Left lung (tissue), 10 donors: ENCODE data around the gene HPSE2. TPM values are rescaled to one million over a fixed set of nuclear protein-coding genes. Genes with fewer than 3 reads are reported as not detected.

Source experiments
- ATAC-seq: fragments of 200-7000 bp; cut with Tn5 transposase; one replicate; pipeline ENCODE4 v1.9.1; 2020; ENCODE audit warnings: moderate library complexity
- DNase-seq, 4 donors: peaks; one replicate each; pipeline ENCODE4 v3.0.0-alpha.2; 2013 to 2020
- H3K27ac ChIP-seq, 2 donors: fragments of 200-600 bp; sonication (generic) in 1 of 2; one replicate each; pipeline versions ENCODE4 v1.5.0 to v1.8.0; 2020 to 2021
- H3K27me3 ChIP-seq, 2 donors: fragments of 200-600 bp; sonication (generic) in 1 of 2; one replicate each; pipeline versions ENCODE4 v1.5.0 to v1.8.0; 2020 to 2021
- H3K36me3 ChIP-seq, 2 donors: fragments of 200-600 bp; sonication (generic) in 1 of 2; one replicate each; pipeline versions ENCODE4 v1.5.0 to v1.8.0; 2020 to 2021
- H3K4me1 ChIP-seq, 2 donors: fragments of 200-600 bp; one replicate each; pipeline ENCODE4 v1.8.0; 2021
- H3K4me3 ChIP-seq, 2 donors: fragments of 200-600 bp; sonication (generic) in 1 of 2; one replicate each; pipeline versions ENCODE4 v1.5.0 to v1.8.0; 2020 to 2021; ENCODE audit warnings: mild to moderate bottlenecking in 1 of 2
- H3K9me3 ChIP-seq, 2 donors: fragments of 200-600 bp; sonication (generic) in 1 of 2; one replicate each; pipeline versions ENCODE4 v1.5.0 to v1.8.0; 2020 to 2021
- CTCF ChIP-seq, 2 donors: fragments of 200-600 bp; sonication (generic) in 1 of 2; IDR thresholded peaks; one replicate each; pipeline versions ENCODE4 v1.5.0 to v1.8.0; 2021; ENCODE audit warnings: antibody characterized with exemption in 2 of 2
- intact Hi-C, 2 donors: fragments of 100-400 bp; cut with DNase I; formaldehyde crosslinking; loops; one replicate each; pipeline versions ENCODE4 v1.11.2 to v1.14.2; 2022
- polyA plus RNA-seq, 6 donors: library from polyadenylated mRNA; unstranded; fragments of 120-200 nt; gene quantifications; one replicate each; pipeline ENCODE4 v1.2.1, GENCODE V29; 2013; ENCODE audit not compliant: insufficient read length in 6 of 6
- total RNA-seq, 2 donors: library from RNA; stranded (reverse); fragmentation: NEBNext Ultra II Directional; extraction: Animal tissue kit (Norgen Biotek cat#: 25700); gene quantifications; one replicate each; pipeline ENCODE4 v1.2.1, GENCODE V29; 2021
- donor health status: DM: no; HTN: yes; CAD: no.
- donor health status: DM: no; HTN: no; CAD: no.

The HPSE2 gene
- total and polyA plus RNA-seq, 8 donors, result 0.50 to 20.4 (median 12.1) TPM

- no peak for TF ChIP-seq CTCF (IDR thresholded peaks at IDR 0.05)
- H3K9me3 ChIP-seq, result no peaks in the 10 kb centered on the region
- H3K4me1 ChIP-seq, result no peaks in the 10 kb centered on the region
- ATAC-seq (no peak), DNase-seq (no peak)
- intact Hi-C loops, result no loop called here
- no peaks in the 10 kb centered on the region for H3K27me3 ChIP-seq
- no peak overlapping the region for H3K4me3 ChIP-seq
- no peak overlapping the region for H3K27ac ChIP-seq
- no peaks in the 10 kb centered on the region for H3K36me3 ChIP-seq
These were observed 343.1 kb downstream of the HPSE2 start for GRCh38 chr10:98892523-98892922.

GRCh38 chr10:98886686-98887085, 349.0 kb downstream of the HPSE2 start:
- intact Hi-C loops, result no loop called here
- no peak for ATAC-seq

GRCh38 chr10:98885378-98885777, 350.3 kb downstream of the HPSE2 start:
- Histone ChIP-seq H3K4me1 (no peaks in the 10 kb centered on the region), H3K27me3 (no peaks in the 10 kb centered on the region), H3K27ac (no peak overlapping the region), H3K4me3 (no peak overlapping the region), H3K9me3 (no peaks in the 10 kb centered on the region), H3K36me3 (no peaks in the 10 kb centered on the region)
- no peak for ATAC-seq
- TF ChIP-seq CTCF (IDR thresholded peaks at IDR 0.05), result no peak
- no peak for DNase-seq
- intact Hi-C loops, result no loop called here

More at GRCh38 chr10:98886686-98887085, 349.0 kb downstream of the HPSE2 start:
- Histone ChIP-seq H3K27me3 (no peaks in the 10 kb centered on the region), H3K4me3 (no peak overlapping the region), H3K27ac (no peak overlapping the region), H3K9me3 (no peaks in the 10 kb centered on the region), H3K4me1 (no peaks in the 10 kb centered on the region), H3K36me3 (no peaks in the 10 kb centered on the region)
- TF ChIP-seq CTCF (IDR thresholded peaks at IDR 0.05), result no peak
- DNase-seq, result no peak

GRCh38 chr10:98881789-98882188, 353.9 kb downstream of the HPSE2 start:
- intact Hi-C loops, result no loop called here
- Histone ChIP-seq H3K27ac (no peak overlapping the region), H3K4me1 (no peaks in the 10 kb centered on the region), H3K36me3 (no peaks in the 10 kb centered on the region), H3K9me3 (no peaks in the 10 kb centered on the region), H3K27me3 (no peaks in the 10 kb centered on the region), H3K4me3 (no peak overlapping the region)
- ATAC-seq (no peak), DNase-seq (no peak)
- TF ChIP-seq CTCF (IDR thresholded peaks at IDR 0.05), result no peak

GRCh38 chr10:98880971-98881370, 354.7 kb downstream of the HPSE2 start:
- Histone ChIP-seq H3K9me3 (no peaks in the 10 kb centered on the region), H3K27ac (no peak overlapping the region), H3K4me3 (no peak overlapping the region), H3K36me3 (no peaks in the 10 kb centered on the region), H3K27me3 (no peaks in the 10 kb centered on the region), H3K4me1 (no peaks in the 10 kb centered on the region)
- ATAC-seq (no peak), DNase-seq (peak in 2 of 4 donors; percentile 39 to 69)
- TF ChIP-seq CTCF (IDR thresholded peaks at IDR 0.05), result no peak
- intact Hi-C loops, result no loop called here
